ENCODE data around the gene SLC9A5.

DNA sequence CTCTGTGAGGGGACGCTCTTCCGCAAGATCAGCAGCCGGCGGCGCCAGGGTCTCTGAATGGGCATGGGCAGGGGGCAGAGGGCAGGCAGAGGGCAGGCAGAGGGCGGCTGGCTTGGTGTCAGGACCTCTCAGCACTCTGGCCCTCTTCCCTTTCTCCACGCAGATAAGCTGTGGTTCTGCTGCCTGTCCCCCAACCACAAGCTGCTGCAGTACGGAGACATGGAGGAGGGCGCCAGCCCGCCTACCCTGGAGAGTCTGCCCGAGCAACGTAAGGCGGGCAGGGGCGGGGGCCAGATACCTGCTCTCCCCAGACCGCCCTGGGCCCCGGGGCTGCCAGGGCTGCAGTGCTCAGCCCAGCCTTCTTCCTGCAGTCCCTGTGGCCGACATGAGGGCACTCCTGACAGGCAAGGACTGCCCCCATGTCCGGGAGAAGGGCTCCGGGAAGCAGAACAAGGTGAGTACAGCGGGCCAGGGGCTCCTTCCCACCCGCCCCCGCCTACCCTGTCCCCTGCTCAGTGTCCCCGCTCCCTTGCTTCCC is 45.8 kb upstream of the SLC9A5 start:
- no peak for TF ChIP-seq CTCF (conservative IDR thresholded peaks at IDR 0.05; ENCODE audit: low read depth in 2 of 2)
- TF ChIP-seq JUNB (IDR thresholded peaks at IDR 0.05; ENCODE audit: unreplicated experiment) = no peak
- TF ChIP-seq CREB1 (CRISPR knock-in tag; IDR thresholded peaks at IDR 0.05; ENCODE audit: low read depth) = no peak
- no peak for TF ChIP-seq REST (IDR thresholded peaks at IDR 0.05; ENCODE audit: unreplicated experiment)
- no peak for TF ChIP-seq EZH2 (IDR thresholded peaks at IDR 0.05; ENCODE audit: low read depth, unreplicated experiment)
- TF ChIP-seq STAT1 (IDR thresholded peaks at IDR 0.05; ENCODE audit: unreplicated experiment) = no peak
- TF ChIP-seq POLR2AphosphoS5 (IDR thresholded peaks at IDR 0.05; ENCODE audit: low read depth) = no peak
